Vagina (tissue), 2 donors: ENCODE measurements around the gene SLC12A3.

ENCODE experiments used
- POLR2AphosphoS5 ChIP-seq, 2 donors: sonication (generic); formaldehyde crosslinking; IDR thresholded peaks; one replicate each; pipeline ENCODE4 v1.9.0; 2017; ENCODE audit warnings: antibody characterized with exemption in 2 of 2, mild to moderate bottlenecking in 2 of 2, low read depth in 1 of 2; ENCODE audit not compliant: insufficient read depth in 1 of 2
- TF ChIP-seq, protein P1 (sequence below), 3 experiments: fragments of 450-650 bp in 2 of 3; fragments of 200-600 bp in 1 of 3; sonication (generic) in 1 of 3; IDR thresholded peaks; one replicate each; pipeline ENCODE4 v1.5.1; 2017 to 2019; ENCODE audit warnings: antibody characterized with exemption in 3 of 3, mild to moderate bottlenecking in 2 of 3, moderate library complexity in 2 of 3

DNA sequence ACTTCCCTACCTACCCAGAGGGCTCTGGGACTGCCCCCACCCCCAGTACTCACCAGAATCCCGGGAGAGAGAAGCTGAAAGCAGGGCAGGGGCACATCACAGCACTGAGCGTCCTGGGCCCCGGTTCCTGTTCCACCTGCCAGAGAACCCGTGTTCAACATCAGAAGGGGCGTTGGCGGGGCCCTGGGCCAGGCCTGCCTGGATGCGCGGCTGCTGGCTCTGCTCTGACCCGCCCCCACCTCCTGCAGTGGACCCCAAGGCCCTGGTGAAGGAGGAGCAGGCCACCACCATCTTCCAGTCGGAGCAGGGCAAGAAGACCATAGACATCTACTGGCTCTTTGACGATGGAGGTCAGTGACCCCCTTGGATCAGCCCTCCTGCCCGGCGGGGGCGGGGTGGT lies 27.7 kb downstream of the SLC12A3 start:
- TF ChIP-seq, protein P1, sequence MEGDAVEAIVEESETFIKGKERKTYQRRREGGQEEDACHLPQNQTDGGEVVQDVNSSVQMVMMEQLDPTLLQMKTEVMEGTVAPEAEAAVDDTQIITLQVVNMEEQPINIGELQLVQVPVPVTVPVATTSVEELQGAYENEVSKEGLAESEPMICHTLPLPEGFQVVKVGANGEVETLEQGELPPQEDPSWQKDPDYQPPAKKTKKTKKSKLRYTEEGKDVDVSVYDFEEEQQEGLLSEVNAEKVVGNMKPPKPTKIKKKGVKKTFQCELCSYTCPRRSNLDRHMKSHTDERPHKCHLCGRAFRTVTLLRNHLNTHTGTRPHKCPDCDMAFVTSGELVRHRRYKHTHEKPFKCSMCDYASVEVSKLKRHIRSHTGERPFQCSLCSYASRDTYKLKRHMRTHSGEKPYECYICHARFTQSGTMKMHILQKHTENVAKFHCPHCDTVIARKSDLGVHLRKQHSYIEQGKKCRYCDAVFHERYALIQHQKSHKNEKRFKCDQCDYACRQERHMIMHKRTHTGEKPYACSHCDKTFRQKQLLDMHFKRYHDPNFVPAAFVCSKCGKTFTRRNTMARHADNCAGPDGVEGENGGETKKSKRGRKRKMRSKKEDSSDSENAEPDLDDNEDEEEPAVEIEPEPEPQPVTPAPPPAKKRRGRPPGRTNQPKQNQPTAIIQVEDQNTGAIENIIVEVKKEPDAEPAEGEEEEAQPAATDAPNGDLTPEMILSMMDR (IDR thresholded peaks at IDR 0.05): no peak
- TF ChIP-seq POLR2AphosphoS5 (IDR thresholded peaks at IDR 0.05; ENCODE audit: insufficient read depth in 1 of 2, low read depth in 1 of 2): no peak
